ENCODE data around the gene SPTLC2.

SPTLC2 gene

DNA sequence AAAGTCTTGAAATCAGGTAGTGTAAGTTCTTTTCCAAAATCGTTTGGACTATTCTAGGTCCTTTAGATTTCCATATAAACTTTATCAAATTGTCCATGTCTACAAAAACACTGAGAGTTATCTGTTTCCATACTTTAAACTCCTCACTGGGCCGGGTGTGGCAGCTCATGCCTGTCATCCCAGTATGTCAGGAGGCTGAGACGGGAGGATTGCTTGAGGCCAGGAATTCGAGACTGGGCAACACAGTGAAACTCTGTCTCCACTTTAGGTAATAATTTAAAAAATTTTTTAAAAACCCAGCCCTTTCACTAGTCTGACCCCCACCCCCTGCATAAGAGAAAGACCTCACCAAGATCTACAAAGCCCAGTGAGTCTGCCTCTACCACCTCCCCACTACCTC, 111.4 kb downstream of the SPTLC2 start:
- TF ChIP-seq, protein P1, sequence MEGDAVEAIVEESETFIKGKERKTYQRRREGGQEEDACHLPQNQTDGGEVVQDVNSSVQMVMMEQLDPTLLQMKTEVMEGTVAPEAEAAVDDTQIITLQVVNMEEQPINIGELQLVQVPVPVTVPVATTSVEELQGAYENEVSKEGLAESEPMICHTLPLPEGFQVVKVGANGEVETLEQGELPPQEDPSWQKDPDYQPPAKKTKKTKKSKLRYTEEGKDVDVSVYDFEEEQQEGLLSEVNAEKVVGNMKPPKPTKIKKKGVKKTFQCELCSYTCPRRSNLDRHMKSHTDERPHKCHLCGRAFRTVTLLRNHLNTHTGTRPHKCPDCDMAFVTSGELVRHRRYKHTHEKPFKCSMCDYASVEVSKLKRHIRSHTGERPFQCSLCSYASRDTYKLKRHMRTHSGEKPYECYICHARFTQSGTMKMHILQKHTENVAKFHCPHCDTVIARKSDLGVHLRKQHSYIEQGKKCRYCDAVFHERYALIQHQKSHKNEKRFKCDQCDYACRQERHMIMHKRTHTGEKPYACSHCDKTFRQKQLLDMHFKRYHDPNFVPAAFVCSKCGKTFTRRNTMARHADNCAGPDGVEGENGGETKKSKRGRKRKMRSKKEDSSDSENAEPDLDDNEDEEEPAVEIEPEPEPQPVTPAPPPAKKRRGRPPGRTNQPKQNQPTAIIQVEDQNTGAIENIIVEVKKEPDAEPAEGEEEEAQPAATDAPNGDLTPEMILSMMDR (IDR thresholded peaks at IDR 0.05; ENCODE audit: extremely low read depth, insufficient read depth, missing control alignments), result no peak
- in situ Hi-C loops (cut with MboI; ENCODE audit: low pct_unique_long_range_greater_than_20kb, low sequenced_read_pairs, unreplicated experiment), result no loop called here
- no peak for DNase-seq (ENCODE audit: low spot score)

DNA sequence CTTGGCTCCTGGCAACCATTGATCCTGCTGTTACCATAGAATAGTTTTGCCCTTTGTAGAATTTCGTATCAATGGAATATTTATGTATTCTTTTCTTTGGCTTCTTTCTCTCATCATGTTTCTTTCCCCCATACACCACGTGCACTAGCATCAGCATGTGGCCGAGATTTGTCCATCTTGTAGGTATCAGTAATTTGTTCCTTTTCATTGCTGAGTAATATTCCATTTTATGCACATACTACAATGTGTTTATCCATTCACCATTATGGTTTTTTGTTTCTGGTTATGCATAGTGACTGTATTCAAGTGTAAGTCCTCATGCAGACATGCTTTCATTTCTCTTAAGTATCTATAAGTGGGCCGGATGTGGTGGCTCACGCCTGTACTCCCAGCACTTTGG, 113.3 kb downstream of the SPTLC2 start:
- TF ChIP-seq, protein P1 (IDR thresholded peaks at IDR 0.05; ENCODE audit: extremely low read depth, insufficient read depth, missing control alignments), result no peak
- in situ Hi-C loops (cut with MboI; ENCODE audit: low pct_unique_long_range_greater_than_20kb, low sequenced_read_pairs, unreplicated experiment), result no loop called here
- DNase-seq (ENCODE audit: low spot score), result no peak

DNA sequence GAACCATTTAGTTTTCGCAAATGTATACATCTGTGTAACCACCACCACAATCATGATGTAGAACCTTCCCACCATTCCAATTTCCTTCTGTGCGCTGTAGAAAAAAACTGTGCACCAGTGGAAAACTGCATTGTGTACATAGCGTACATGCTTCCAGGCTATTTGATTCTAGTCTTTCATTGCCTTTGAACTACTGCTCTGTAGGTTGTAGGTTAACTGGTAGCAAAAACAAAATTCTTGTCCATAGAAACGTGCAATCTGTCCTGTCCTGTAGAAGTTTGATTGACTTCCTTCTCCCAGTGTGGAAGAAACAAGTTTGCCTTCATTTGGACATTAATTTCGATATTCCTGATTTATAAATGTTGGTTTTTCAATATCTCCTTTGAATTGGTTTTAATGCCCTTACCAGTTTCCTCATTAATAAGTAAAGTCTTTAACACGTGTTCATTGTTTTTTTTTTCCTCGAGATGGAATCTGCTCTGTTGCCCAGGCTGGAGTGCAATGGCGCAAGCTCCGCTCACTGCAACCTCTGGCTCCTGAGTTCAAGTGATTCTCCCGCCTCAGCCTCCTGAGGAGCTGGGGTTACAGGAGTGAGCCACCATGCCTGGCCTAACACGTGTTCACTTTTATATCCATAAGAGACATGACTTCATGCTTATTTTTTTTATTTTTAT, 114.2 kb downstream of the SPTLC2 start:
- DNase-seq (ENCODE audit: low spot score), result no peak
- TF ChIP-seq, protein P1 (IDR thresholded peaks at IDR 0.05; ENCODE audit: extremely low read depth, insufficient read depth, missing control alignments), result no peak
- in situ Hi-C loops (cut with MboI; ENCODE audit: low pct_unique_long_range_greater_than_20kb, low sequenced_read_pairs, unreplicated experiment), result no loop called here

DNA sequence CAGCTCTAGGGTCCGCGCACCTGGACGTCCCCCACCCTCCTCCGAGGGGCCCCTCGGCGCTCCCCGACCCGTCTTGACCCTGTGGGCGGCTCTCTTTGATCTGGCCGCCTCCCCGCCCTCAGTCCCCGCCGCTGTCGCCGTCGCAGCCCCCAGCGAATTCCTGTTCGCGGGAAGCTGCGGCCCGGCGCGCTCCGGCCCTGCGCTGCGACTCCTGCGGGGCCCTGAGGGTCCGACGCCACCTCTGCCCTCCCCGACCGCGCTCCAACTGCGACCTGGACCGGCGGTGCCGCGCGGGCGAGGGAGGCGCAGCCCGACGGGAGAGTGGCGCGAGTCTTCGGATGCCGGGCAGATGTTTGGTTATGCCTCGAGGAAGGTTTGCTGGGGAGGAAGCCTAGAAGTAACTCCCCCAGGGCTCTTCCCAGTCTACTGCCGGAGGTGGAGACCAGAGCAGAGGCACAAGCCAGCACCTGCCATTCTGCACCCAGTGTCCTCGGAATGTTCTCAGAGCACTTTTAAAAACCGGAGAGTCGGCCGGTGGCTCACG, 117.4 kb downstream of the SPTLC2 start:
- peak; percentile 70 for DNase-seq (ENCODE audit: low spot score)
- in situ Hi-C loops (cut with MboI; ENCODE audit: low pct_unique_long_range_greater_than_20kb, low sequenced_read_pairs, unreplicated experiment), result no loop called here
- TF ChIP-seq, protein P1 (IDR thresholded peaks at IDR 0.05; ENCODE audit: extremely low read depth, insufficient read depth, missing control alignments), result no peak

DNA sequence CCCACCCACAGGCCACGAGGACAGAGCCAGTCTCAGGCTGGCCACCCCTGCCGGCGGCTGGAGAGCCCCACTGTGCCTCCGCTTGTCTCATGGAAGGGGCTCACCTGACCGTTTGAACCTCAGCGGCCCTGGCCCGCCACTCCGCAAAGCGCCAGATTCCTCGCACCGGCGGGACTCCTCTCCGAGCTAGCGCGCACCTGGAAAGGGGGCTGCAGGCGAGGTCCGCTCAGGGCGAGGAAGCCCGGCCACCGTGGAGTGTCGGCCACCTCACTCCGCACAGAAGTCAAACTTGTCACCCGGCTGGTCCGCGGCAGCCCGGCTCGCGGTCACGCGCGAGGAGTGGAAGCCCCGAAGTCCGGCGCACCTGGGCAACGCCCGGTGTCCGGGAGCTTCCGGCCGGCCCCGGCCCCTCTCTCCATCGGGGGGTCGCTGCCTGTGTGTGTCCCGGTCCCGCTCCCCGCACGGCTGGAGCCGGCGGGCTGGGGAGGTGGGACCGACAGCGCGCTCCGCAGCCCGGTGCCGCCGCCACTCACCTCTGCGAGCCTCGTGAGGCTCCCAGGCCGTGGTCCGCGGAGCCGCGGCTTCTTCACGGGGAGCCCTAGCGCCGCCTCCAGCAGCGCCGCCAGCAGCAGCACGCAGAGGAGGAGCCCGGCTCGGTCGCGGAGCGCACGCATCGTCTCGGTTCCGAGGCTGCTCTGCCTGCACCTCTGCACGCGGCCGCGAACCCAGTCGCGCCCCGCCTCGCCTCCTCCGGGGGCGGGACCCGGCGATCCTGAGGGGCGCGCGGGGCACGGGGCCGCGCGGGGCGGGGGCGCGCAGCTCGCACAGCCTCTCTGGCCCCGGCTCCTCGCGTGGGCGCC, 118.1 kb downstream of the SPTLC2 start, which contains the start of gene ISM2:
Gene ISM2, minus strand, starts transcription at position 697 of the 860 bp plus-strand sequence. Its CDS starts 23 bp downstream, at position 674.
- in situ Hi-C loops (cut with MboI; ENCODE audit: low pct_unique_long_range_greater_than_20kb, low sequenced_read_pairs, unreplicated experiment), result no loop called here
- DNase-seq (ENCODE audit: low spot score), result peak; percentile 86
- TF ChIP-seq, protein P1 (IDR thresholded peaks at IDR 0.05; ENCODE audit: extremely low read depth, insufficient read depth, missing control alignments), result no peak

DNA sequence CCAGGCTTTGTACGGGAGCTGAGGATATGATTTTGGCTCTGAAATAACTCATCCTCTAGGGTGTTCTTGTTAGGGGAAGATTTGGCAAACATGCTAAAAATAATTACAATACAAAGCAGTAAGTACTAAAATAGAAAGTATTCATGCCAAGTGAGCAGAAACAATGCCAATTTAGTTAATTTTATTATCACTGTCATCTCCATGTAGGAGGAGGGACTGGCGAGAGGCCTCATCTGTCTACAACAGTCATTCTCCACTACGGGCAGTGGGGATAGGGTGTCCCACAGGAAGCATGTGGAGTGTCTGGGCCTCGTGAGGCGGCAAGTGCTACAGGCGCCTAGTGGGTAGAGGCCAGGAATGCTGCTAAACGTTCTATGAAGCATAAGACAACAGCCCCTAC, 121.1 kb downstream of the SPTLC2 start:
- in situ Hi-C loops (cut with MboI; ENCODE audit: low pct_unique_long_range_greater_than_20kb, low sequenced_read_pairs, unreplicated experiment), result no loop called here
- TF ChIP-seq, protein P1 (IDR thresholded peaks at IDR 0.05; ENCODE audit: extremely low read depth, insufficient read depth, missing control alignments), result no peak
- DNase-seq (ENCODE audit: low spot score), result no peak
